OCI-LY3 (cell line): ENCODE results near the gene UBE3B.

Experiments used
- H2AFZ ChIP-seq: fragments of 200-600, 300-600 bp; shearing (Covaris generic); 2 replicates; pipeline ENCODE4 v1.6.0; 2014; ENCODE audit warnings: antibody characterized with exemption, low read depth, low read length
- H3K27ac ChIP-seq: fragments of 200-600, 300-600 bp; sonication (generic); 2 replicates; pipeline ENCODE4 v1.5.1; 2014; ENCODE audit warnings: mild to moderate bottlenecking, low read length, moderate library complexity, mixed read lengths
- H3K27me3 ChIP-seq: fragments of 200-600, 300-600 bp; sonication (generic); 2 replicates; pipeline ENCODE4 v1.6.1; 2014; ENCODE audit warnings: low read depth, low read length, mixed read lengths
- H3K36me3 ChIP-seq: fragments of 200-600, 300-600 bp; sonication (generic); replicated peaks from 2 replicates; pipeline ENCODE3; 2014; ENCODE audit warnings: low read depth, low read length, mixed read lengths
- H3K4me1 ChIP-seq: fragments of 300-600, 200-600 bp; sonication (generic); 2 replicates; pipeline ENCODE4 v1.6.1; 2014; ENCODE audit warnings: low read length, mixed read lengths
- H3K4me2 ChIP-seq: fragments of 200-600, 300-600 bp; sonication (generic); 2 replicates; pipeline ENCODE4 v1.6.1; 2014; ENCODE audit warnings: low read length, mixed read lengths
- H3K4me3 ChIP-seq: fragments of 300-600, 200-600 bp; sonication (generic); 2 replicates; pipeline ENCODE4 v1.5.1; 2014; ENCODE audit warnings: antibody characterized with exemption, mild to moderate bottlenecking, low read length, moderate library complexity
- H3K79me2 ChIP-seq: fragments of 300-600, 200-600 bp; shearing (Covaris generic); 2 replicates; pipeline ENCODE4 v1.6.1; 2014; ENCODE audit warnings: mild to moderate bottlenecking, low read length, mixed read lengths
- H3K9ac ChIP-seq: fragments of 300-600, 200-600 bp; shearing (Covaris generic); 2 replicates; pipeline ENCODE4 v1.6.0; 2014; ENCODE audit warnings: mild to moderate bottlenecking, low read length, moderate library complexity
- H3K9me3 ChIP-seq: fragments of 200-600, 300-600 bp; shearing (Covaris generic); 2 replicates; pipeline ENCODE4 v1.6.1; 2014; ENCODE audit warnings: low read length, mixed read lengths; ENCODE audit not compliant: insufficient read depth
- H4K20me1 ChIP-seq: fragments of 200-600, 300-600 bp; sonication (generic); 2 replicates; pipeline ENCODE4 v1.6.1; 2016; ENCODE audit warnings: low read length, mixed read lengths; ENCODE audit not compliant: insufficient read depth
- CTCF ChIP-seq: fragments of 200-600, 300-600 bp; sonication (generic); IDR thresholded peaks from 2 replicates; pipeline ENCODE4 v1.5.1; 2014; ENCODE audit warnings: antibody characterized with exemption, low read length, low read depth
- EZH2phosphoT487 ChIP-seq: fragments of 200-600 bp; shearing (Covaris generic); IDR thresholded peaks from 2 replicates; pipeline ENCODE4 v1.6.1; 2018; ENCODE audit warnings: antibody characterized with exemption, mixed run types, low read depth

Gene UBE3B

GRCh38 chr12:109519787-109520186 is 42.4 kb downstream of the UBE3B start:
- Histone ChIP-seq H4K20me1 (no peaks in the 10 kb centered on the region), H3K4me3 (no peak overlapping the region), H3K9ac (no peak overlapping the region), H3K4me2 (no peak overlapping the region), H3K9me3 (no peaks in the 10 kb centered on the region), H3K79me2 (no peaks in the 10 kb centered on the region), H3K27me3 (no peaks in the 10 kb centered on the region), H3K4me1 (no peaks in the 10 kb centered on the region), H2AFZ (no peak overlapping the region), H3K27ac (no peak overlapping the region), H3K36me3 (peaks cover 14% of the 10 kb centered on the region)
- TF ChIP-seq CTCF = no peak
- TF ChIP-seq EZH2phosphoT487 = no peak

- no peak overlapping the region for H3K27ac ChIP-seq
Measured at GRCh38 chr12:109521831-109522230, 44.4 kb downstream of the UBE3B start.

GRCh38 chr12:109523071-109523470 is 45.6 kb downstream of the UBE3B start:
- no peaks in the 10 kb centered on the region for H3K36me3 ChIP-seq
- H3K9ac ChIP-seq = no peak overlapping the region
- H3K79me2 ChIP-seq = no peaks in the 10 kb centered on the region
- no peak overlapping the region for H2AFZ ChIP-seq
- no peaks in the 10 kb centered on the region for H3K9me3 ChIP-seq
- TF ChIP-seq CTCF = no peak
- TF ChIP-seq EZH2phosphoT487 = no peak
- H3K4me1 ChIP-seq = no peaks in the 10 kb centered on the region
- H3K4me2 ChIP-seq = no peak overlapping the region
- no peak overlapping the region for H3K27ac ChIP-seq
- no peaks in the 10 kb centered on the region for H4K20me1 ChIP-seq
- no peaks in the 10 kb centered on the region for H3K27me3 ChIP-seq
- H3K4me3 ChIP-seq = no peak overlapping the region

More at GRCh38 chr12:109521831-109522230, 44.4 kb downstream of the UBE3B start:
- no peaks in the 10 kb centered on the region for H4K20me1 ChIP-seq
- no peaks in the 10 kb centered on the region for H3K4me1 ChIP-seq
- no peak for TF ChIP-seq EZH2phosphoT487
- no peak for TF ChIP-seq CTCF
- H2AFZ ChIP-seq = no peak overlapping the region
- H3K9me3 ChIP-seq = no peaks in the 10 kb centered on the region
- H3K36me3 ChIP-seq = peaks cover 10% of the 10 kb centered on the region
- H3K4me3 ChIP-seq = no peak overlapping the region
- H3K79me2 ChIP-seq = no peaks in the 10 kb centered on the region
- H3K9ac ChIP-seq = no peak overlapping the region
- no peak overlapping the region for H3K4me2 ChIP-seq
- H3K27me3 ChIP-seq = no peaks in the 10 kb centered on the region

- no peak overlapping the region for H3K27ac ChIP-seq
- H4K20me1 ChIP-seq = no peaks in the 10 kb centered on the region
- H3K4me3 ChIP-seq = no peak overlapping the region
- H3K27me3 ChIP-seq = no peaks in the 10 kb centered on the region
- no peaks in the 10 kb centered on the region for H3K36me3 ChIP-seq
- H3K4me2 ChIP-seq = no peak overlapping the region
- no peaks in the 10 kb centered on the region for H3K9me3 ChIP-seq
- TF ChIP-seq EZH2phosphoT487 (no peak), CTCF (no peak)
- no peak overlapping the region for H2AFZ ChIP-seq
- no peaks in the 10 kb centered on the region for H3K4me1 ChIP-seq
- no peak overlapping the region for H3K9ac ChIP-seq
- no peaks in the 10 kb centered on the region for H3K79me2 ChIP-seq
Measured at GRCh38 chr12:109523504-109523903, 46.1 kb downstream of the UBE3B start.
